Fibroblast of villous mesenchyme (primary cell): ENCODE results near the gene EYS. TPM values are rescaled to one million over a fixed set of nuclear protein-coding genes. Genes with fewer than 3 reads are reported as not detected.

Source experiments
- DNase-seq: peaks from one replicate; pipeline ENCODE4 v3.0.0-alpha.2; 2010; ENCODE audit warnings: low read depth
- H3K4me3 ChIP-seq: 2 replicates; pipeline ENCODE4 v1.5.1; 2011; ENCODE audit warnings: low read depth, mild to moderate bottlenecking, low read length
- total RNA-seq: library from RNA; depleted of rRNA; stranded (reverse); fragments of >200 nt; gene quantifications from 2 replicates; pipeline ENCODE4 v1.2.3, GENCODE V29; 2012
- TF ChIP-seq, protein P1 (sequence below): IDR thresholded peaks from 2 replicates; pipeline ENCODE4 v1.5.1; 2012; ENCODE audit warnings: low read depth, mild to moderate bottlenecking, low read length; ENCODE audit not compliant: insufficient read depth

EYS gene
- total RNA-seq, 1 donor: under 0.01 TPM

DNA sequence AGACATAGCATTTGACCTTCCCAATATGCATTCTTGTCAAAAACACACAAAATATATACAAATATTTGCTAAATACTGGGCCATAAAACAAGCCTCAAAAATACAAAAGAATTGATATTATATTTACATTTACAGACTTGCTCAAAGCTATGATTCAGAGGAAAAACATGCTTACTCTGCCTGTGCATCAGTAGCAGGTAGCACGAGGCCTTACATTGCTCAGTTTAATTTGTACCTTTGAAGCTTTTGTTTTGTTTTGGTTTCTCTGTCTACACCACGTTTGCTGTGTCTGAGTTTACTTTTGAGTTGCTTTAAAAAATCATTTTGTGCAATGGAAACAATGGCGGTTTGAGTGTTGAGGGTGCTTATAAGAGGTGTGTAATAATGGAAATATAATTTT lies 1972.1 kb downstream of the EYS start:
- H3K4me3 ChIP-seq: no peak overlapping the region
- TF ChIP-seq, protein P1, sequence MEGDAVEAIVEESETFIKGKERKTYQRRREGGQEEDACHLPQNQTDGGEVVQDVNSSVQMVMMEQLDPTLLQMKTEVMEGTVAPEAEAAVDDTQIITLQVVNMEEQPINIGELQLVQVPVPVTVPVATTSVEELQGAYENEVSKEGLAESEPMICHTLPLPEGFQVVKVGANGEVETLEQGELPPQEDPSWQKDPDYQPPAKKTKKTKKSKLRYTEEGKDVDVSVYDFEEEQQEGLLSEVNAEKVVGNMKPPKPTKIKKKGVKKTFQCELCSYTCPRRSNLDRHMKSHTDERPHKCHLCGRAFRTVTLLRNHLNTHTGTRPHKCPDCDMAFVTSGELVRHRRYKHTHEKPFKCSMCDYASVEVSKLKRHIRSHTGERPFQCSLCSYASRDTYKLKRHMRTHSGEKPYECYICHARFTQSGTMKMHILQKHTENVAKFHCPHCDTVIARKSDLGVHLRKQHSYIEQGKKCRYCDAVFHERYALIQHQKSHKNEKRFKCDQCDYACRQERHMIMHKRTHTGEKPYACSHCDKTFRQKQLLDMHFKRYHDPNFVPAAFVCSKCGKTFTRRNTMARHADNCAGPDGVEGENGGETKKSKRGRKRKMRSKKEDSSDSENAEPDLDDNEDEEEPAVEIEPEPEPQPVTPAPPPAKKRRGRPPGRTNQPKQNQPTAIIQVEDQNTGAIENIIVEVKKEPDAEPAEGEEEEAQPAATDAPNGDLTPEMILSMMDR: no peak
- no peak for DNase-seq

DNA sequence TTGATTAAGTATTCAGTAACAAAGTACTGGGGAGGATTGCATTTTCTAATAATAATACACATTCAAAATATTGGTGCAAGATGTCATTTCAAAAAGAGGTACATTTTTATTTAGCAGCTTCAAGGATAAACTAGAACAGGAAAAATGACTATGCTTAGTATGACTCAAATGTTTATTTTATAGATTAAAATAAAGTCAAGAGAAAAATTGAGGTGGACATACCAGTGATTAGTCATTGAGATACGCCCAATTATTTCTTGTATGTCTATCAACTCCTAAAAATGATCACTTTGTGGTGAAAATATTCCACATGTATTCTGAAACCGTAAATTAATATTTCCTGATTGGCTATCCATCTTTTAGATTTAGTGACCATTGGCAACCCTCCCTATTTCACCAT lies 1974.7 kb downstream of the EYS start:
- TF ChIP-seq, protein P1: no peak
- peak; percentile 6 for DNase-seq

DNA sequence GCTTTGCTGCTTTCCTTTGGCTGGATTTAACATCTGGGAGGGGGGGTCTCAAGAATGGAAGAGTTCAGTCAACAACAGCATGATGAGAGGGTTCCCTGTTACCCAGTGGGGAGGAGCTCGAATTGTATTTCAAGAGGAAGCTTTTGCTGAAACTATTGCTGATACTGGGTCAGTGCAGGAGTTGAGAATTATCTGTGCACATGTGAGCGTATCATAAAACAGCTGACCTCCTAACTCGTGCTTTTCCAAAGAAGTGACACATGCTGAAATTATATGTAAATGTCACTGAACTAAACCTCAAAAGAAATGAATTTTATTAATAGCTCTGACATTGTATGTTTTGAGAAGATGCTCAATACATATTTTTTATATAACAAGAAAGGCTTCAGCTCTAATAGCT lies 1975.1 kb downstream of the EYS start:
- DNase-seq: peak; percentile 15
- TF ChIP-seq, protein P1: no peak
- H3K4me3 ChIP-seq: no peak overlapping the region

More for the DNA sequence above, 1974.7 kb downstream of the EYS start:
- H3K4me3 ChIP-seq: no peak overlapping the region

DNA sequence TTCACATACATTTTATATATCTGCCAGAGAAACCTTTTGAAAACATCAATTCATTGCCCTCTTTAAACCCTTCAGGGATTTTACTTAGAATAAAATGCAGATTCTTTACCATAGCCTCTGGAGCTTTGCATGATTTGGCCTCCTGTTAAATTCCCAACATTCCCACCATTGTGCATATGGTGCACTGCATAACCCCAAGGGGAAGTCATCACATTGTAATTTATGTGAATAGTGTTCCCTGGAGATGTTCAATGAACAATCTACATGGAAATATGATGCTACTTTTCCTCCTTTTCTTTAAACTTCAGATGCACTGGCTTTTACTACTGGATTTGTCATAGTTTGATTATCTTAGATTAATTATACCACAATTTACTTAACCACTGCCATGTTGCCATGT lies 1976.7 kb downstream of the EYS start:
- no peak overlapping the region for H3K4me3 ChIP-seq
- TF ChIP-seq, protein P1: no peak
- no peak for DNase-seq

DNA sequence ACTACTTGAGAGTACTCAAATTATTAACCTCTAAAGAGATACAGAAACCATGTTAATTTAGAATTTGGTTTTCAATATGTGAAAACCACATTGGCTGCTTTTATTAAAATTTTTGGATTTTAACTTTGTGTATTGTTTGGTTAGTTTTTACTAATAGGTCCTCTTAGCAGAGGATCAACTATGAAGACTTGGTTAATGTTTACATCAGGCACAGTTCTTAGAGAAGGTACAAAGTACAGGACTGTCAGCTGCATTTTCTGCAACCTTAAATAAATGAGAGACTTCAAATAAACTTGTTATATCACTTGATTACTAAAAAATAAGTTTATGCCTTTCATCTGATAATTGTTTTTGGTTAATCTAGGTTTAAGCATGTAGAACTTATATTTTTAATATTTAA lies 1982.3 kb downstream of the EYS start:
- no peak for DNase-seq
- H3K4me3 ChIP-seq: no peak overlapping the region
- TF ChIP-seq, protein P1: no peak

DNA sequence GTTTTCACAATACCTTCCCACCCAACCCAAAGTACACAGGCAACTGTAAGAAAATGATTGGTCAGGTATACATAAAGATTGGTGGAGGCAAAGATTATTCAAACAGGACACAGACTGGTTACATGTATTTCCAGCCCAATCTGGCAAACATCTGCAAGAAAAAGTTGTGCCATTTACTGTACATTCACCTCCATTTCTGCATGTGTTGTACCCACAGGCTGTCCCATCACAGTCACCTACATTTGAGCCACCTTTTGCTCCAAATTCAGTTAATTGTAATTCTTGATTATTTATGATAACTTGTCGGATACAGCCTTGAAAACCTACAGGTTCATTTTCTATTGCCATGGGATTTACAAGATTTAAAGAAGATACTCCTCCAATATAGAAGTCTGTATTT lies 1985.8 kb downstream of the EYS start:
- no peak for DNase-seq
- TF ChIP-seq, protein P1: no peak
- H3K4me3 ChIP-seq: no peak overlapping the region

DNA sequence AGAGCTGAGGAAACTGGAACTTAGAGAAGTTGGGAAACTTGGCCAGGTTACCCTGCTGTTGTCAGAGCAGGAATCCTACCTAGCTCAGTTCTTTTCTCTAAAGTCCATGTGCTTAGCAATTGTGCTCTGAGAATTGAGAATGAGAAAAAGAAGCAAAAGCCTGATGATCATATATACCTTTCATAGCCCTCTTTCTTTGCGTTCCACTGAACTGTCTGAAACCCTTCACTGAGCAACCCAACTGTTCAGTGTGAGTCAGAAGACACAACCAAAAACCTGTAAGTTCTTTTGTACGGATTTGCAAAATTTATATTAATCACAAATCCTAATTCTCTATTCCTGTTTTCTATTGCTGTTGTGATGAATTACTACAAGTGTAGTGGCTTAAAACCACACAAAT lies 1990.9 kb downstream of the EYS start:
- no peak overlapping the region for H3K4me3 ChIP-seq
- TF ChIP-seq, protein P1: no peak
- DNase-seq: no peak
